ENCODE measurements around the gene PTAFR. TPM values are rescaled to one million over a fixed set of nuclear protein-coding genes. Genes with fewer than 3 reads are reported as not detected.

Gene PTAFR
- total RNA-seq, 4 donors from 2014 or later = under 0.01 to 7.1 (median 1.9) TPM

- intact Hi-C loops (cut with DNase I; ENCODE audit: low total_unique reads) = no loop called here
- H3K27me3 ChIP-seq = no peaks in the 10 kb centered on the region
- H3K36me3 ChIP-seq = no peaks in the 10 kb centered on the region
- H3K27ac ChIP-seq = no peak overlapping the region
- no peaks in the 10 kb centered on the region for H3K4me1 ChIP-seq
- H3K4me3 ChIP-seq = no peak overlapping the region
- DNase-seq = no peak
- TF ChIP-seq CTCF (IDR thresholded peaks at IDR 0.05) (no peak), POLR2A (IDR thresholded peaks at IDR 0.05) (no peak)
- H3K9me3 ChIP-seq = no peaks in the 10 kb centered on the region
Measured at GRCh38 chr1:28205243-28205642, 28.8 kb upstream of the PTAFR start.

- H3K36me3 ChIP-seq = no peaks in the 10 kb centered on the region
- no peaks in the 10 kb centered on the region for H3K9me3 ChIP-seq
- H3K4me1 ChIP-seq = no peaks in the 10 kb centered on the region
- no peaks in the 10 kb centered on the region for H3K27me3 ChIP-seq
- TF ChIP-seq CTCF (IDR thresholded peaks at IDR 0.05) = no peak
- no peak for TF ChIP-seq POLR2A (IDR thresholded peaks at IDR 0.05)
- no peak overlapping the region for H3K27ac ChIP-seq
- intact Hi-C loops (cut with DNase I; ENCODE audit: low total_unique reads) = no loop called here
- no peak for DNase-seq
- no peak overlapping the region for H3K4me3 ChIP-seq
Measured at GRCh38 chr1:28200234-28200873, 23.9 kb upstream of the PTAFR start.

- no peaks in the 10 kb centered on the region for H3K27me3 ChIP-seq
- H3K36me3 ChIP-seq = no peaks in the 10 kb centered on the region
- intact Hi-C loops (cut with DNase I; ENCODE audit: low total_unique reads) = no loop called here
- no peak overlapping the region for H3K27ac ChIP-seq
- no peaks in the 10 kb centered on the region for H3K9me3 ChIP-seq
- TF ChIP-seq POLR2A (IDR thresholded peaks at IDR 0.05) (no peak), CTCF (IDR thresholded peaks at IDR 0.05) (no peak)
- no peak for DNase-seq
- no peaks in the 10 kb centered on the region for H3K4me1 ChIP-seq
- H3K4me3 ChIP-seq = no peak overlapping the region
Measured at GRCh38 chr1:28199328-28200233, 23.1 kb upstream of the PTAFR start.

- Histone ChIP-seq H3K4me3 (no peak overlapping the region), H3K27ac (no peak overlapping the region), H3K36me3 (no peaks in the 10 kb centered on the region), H3K9me3 (no peaks in the 10 kb centered on the region), H3K27me3 (no peaks in the 10 kb centered on the region), H3K4me1 (no peaks in the 10 kb centered on the region)
- no peak for DNase-seq
- intact Hi-C loops (cut with DNase I; ENCODE audit: low total_unique reads) = no loop called here
- TF ChIP-seq POLR2A (IDR thresholded peaks at IDR 0.05) = no peak
- no peak for TF ChIP-seq CTCF (IDR thresholded peaks at IDR 0.05)
Measured at GRCh38 chr1:28197682-28198415, 21.4 kb upstream of the PTAFR start.

All from uterus (tissue), 4 donors.